ENCODE data around the gene TEX261. TPM values are rescaled to one million over a fixed set of nuclear protein-coding genes. Genes with fewer than 3 reads are reported as not detected.

Gene TEX261
- total RNA-seq, 6 donors from 2014 or later = 10.9 to 68.3 (median 33.8) TPM

GRCh38 chr2:70991142-70991541 is 3.5 kb downstream of the TEX261 start:
- no peaks in the 10 kb centered on the region for H3K27me3 ChIP-seq
- WGBS, 2 donors = 93 to 98% methylated on average over 2 to 5 of the region's 5 CpGs
- DNase-seq (peak; percentile 10 to 15), ATAC-seq (ENCODE audit: low FRiP score in 2 of 2) (no peak)
- no peaks in the 10 kb centered on the region for H3K9me3 ChIP-seq
- H3K36me3 ChIP-seq = peaks cover 3 to 60% (median 51%) of the 10 kb centered on the region in 4 donors
- no peak for TF ChIP-seq POLR2AphosphoS5 (IDR thresholded peaks at IDR 0.05)
- TF ChIP-seq CTCF (IDR thresholded peaks at IDR 0.05) = no peak
- no peak for TF ChIP-seq EP300 (IDR thresholded peaks at IDR 0.05)
- TF ChIP-seq POLR2A (IDR thresholded peaks at IDR 0.05) = no peak
- no peak overlapping the region for H3K4me3 ChIP-seq
- H3K4me1 ChIP-seq = peaks cover 14 to 34% (median 19%) of the 10 kb centered on the region in 4 donors
- H3K27ac ChIP-seq = no peak overlapping the region

- ATAC-seq (ENCODE audit: low FRiP score in 2 of 2) (no peak), DNase-seq (no peak)
- Histone ChIP-seq H3K4me3 (no peak overlapping the region), H3K9me3 (no peaks in the 10 kb centered on the region), H3K36me3 (peaks cover 3 to 66% (median 58%) of the 10 kb centered on the region in 4 donors), H3K4me1 (peaks cover 14 to 32% (median 19%) of the 10 kb centered on the region in 4 donors), H3K27ac (no peak overlapping the region), H3K27me3 (no peaks in the 10 kb centered on the region)
- TF ChIP-seq CTCF (IDR thresholded peaks at IDR 0.05) (no peak), EP300 (IDR thresholded peaks at IDR 0.05) (no peak), POLR2AphosphoS5 (IDR thresholded peaks at IDR 0.05) (no peak), POLR2A (IDR thresholded peaks at IDR 0.05) (no peak)
- 70 to 90% methylated on average over 5 of the region's 5 CpGs for WGBS, 2 donors
These were observed 4.5 kb downstream of the TEX261 start for GRCh38 chr2:70990216-70990615.

- H3K9me3 ChIP-seq = no peaks in the 10 kb centered on the region
- no peak overlapping the region for H3K27ac ChIP-seq
- DNase-seq = peak in 1 of 2 donors; percentile 5
- no peaks in the 10 kb centered on the region for H3K27me3 ChIP-seq
- H3K4me3 ChIP-seq = no peak overlapping the region
- peaks cover 13 to 38% (median 20%) of the 10 kb centered on the region in 4 donors for H3K4me1 ChIP-seq
- TF ChIP-seq EP300 (IDR thresholded peaks at IDR 0.05) = no peak
- TF ChIP-seq POLR2A (IDR thresholded peaks at IDR 0.05) = no peak
- TF ChIP-seq POLR2AphosphoS5 (IDR thresholded peaks at IDR 0.05) = no peak
- TF ChIP-seq CTCF (IDR thresholded peaks at IDR 0.05) = no peak
- 91 to 96% methylated on average over 16 of the region's 16 CpGs for WGBS, 2 donors
- no peak for ATAC-seq (ENCODE audit: low FRiP score in 2 of 2)
- peaks cover 3 to 66% (median 58%) of the 10 kb centered on the region in 4 donors for H3K36me3 ChIP-seq
These were observed 5.7 kb downstream of the TEX261 start for GRCh38 chr2:70988726-70989648.

- TF ChIP-seq POLR2A (IDR thresholded peaks at IDR 0.05) (no peak), EP300 (IDR thresholded peaks at IDR 0.05) (no peak), CTCF (IDR thresholded peaks at IDR 0.05) (no peak), POLR2AphosphoS5 (IDR thresholded peaks at IDR 0.05) (no peak)
- 47 to 69% methylated on average over 1 to 4 of the region's 4 CpGs for WGBS, 2 donors
- Histone ChIP-seq H3K27ac (no peak overlapping the region), H3K9me3 (no peaks in the 10 kb centered on the region), H3K36me3 (peaks cover 3 to 69% (median 58%) of the 10 kb centered on the region in 4 donors), H3K4me3 (no peak overlapping the region), H3K4me1 (peaks cover 5 to 29% (median 12%) of the 10 kb centered on the region in 4 donors), H3K27me3 (no peaks in the 10 kb centered on the region)
- DNase-seq = peak in 1 of 2 donors; percentile 30
- no peak for ATAC-seq (ENCODE audit: low FRiP score in 2 of 2)
These were observed 6.5 kb downstream of the TEX261 start for GRCh38 chr2:70988151-70988550.
